HuH-7.5 (cell line): ENCODE measurements around the gene SSU72.
"Not testable (repeated sequence)": the region's sequence is repeated elsewhere in the genome, so short reads cannot be mapped to it uniquely, and the experiment has no call there.

Source experiments
- DNase-seq: peaks from one replicate; pipeline ENCODE4 v3.0.0; 2011; ENCODE audit warnings: low spot score

The SSU72 gene

GRCh38 chr1:1595341-1595740 lies 20.7 kb upstream of the SSU72 start:
- not testable (repeated sequence) for DNase-seq

- no peak for DNase-seq
Observed at GRCh38 chr1:1594602-1595260, 20.1 kb upstream of the SSU72 start.

DNA sequence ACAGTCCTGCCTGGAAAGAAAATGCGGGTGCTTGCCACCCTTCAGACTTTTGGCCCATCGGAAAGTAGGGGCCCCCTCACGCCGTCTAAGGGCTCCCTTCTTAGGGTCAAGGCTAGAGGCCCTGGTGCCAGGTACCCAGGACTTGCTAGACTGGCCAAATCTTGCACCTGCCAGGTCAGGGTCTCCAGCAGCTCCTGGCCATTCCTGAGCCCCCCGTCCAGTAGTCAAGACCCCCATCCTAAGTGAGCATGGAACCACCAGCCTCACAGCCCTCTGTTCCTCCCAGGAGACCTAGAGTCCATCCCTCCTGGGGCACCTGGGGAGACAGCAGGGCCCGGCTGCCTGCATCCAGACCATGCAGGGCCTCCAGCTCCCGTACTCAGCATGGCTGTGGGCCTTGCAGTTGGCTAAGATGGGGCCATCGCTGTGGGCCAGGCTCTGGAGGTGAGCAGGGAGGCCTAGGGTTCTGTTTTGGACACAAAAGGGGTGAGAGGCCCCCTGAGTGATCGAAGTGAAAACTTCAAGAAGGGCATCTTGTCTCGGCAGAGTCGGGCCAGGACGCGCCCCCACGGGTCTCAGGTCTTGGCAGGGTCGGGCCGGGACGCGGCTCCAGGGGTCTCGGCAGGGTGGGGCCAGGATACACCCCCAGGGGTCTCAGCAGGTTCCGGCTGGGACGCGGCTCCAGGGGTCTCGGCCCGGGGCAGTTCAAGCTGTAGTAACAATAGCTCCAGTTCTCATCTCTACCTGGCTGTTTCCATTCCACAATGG lies 19.4 kb upstream of the SSU72 start:
- DNase-seq: no peak

- DNase-seq: no peak
Observed at GRCh38 chr1:1591452-1591851, 16.8 kb upstream of the SSU72 start.

- no peak for DNase-seq
Observed at GRCh38 chr1:1583347-1584010, 8.8 kb upstream of the SSU72 start.

GRCh38 chr1:1582585-1583346 lies 8.1 kb upstream of the SSU72 start:
- DNase-seq: no peak

DNA sequence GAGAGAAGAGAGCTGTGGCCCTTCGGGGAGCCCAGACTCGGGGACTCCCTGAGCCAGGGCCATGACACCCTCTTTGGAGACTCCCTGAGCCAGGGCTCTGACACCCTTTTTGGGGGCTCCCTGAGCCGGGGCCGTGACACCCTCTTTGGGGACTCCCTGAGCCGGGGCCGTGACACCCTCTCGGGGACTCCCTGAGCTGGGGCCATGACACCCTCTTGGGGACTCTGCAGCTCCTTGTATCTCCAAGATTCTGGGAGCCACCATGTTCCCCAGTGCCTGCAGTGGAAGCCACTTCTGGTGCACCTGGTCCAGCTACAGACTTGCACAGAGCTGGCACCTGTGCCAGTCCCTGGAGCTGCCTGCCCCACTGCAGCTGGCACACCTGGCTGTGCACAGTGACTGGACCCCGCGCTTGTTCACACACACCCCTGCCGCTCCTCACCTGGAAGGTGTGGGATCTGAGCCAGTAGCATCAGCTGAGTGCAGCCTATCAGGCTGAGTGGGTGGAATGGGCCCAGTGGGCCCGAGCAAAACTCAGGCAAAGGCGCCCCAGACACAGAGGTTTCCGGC lies 3.8 kb upstream of the SSU72 start:
- no peak for DNase-seq

GRCh38 chr1:1577367-1578011 lies 2.8 kb upstream of the SSU72 start:
- no peak for DNase-seq

- DNase-seq: peak; percentile 62
Observed at GRCh38 chr1:1573843-1574720, 581 bp downstream of the SSU72 start.

GRCh38 chr1:1569341-1569740 lies 5.3 kb downstream of the SSU72 start:
- no peak for DNase-seq

DNA sequence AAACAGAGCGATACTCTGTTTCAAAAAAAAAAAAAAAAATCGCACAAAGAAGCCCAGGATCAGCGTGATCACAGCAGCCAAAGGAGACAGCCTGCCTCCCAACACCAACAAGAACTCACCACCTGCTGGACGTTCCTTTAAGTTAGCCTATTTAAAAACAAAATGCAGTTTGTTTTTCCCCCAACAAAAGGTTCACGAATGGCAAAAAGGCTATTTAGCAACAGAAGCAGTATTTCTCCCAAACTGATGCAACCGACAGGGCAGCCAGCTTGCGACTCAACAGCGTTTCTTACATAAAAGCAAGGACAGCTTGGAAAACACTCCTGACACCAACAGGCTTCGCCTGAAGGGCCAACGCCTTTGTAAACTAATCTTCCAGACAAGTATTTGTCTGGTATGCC lies 6.8 kb downstream of the SSU72 start:
- no peak for DNase-seq

- no peak for DNase-seq
Observed at GRCh38 chr1:1567152-1567875, 7.3 kb downstream of the SSU72 start.

DNA sequence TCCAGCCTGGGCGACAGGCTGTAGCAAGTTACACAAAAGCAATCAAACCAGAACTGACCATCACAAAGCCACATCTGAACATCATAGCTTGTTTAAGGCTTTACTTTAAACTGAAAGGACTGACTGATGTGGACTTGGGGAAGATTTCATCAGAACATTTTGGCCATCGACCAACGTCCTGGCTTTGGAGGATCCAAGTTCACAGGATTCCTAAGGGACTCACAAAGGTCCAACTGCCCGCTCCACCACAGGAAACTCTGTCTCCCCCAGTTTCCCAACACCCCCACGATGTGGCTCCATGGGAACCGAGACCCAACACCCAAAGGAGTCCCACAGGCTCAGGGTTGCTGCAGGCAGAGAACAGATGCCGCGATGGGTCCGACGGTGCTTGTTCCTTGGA lies 9.3 kb downstream of the SSU72 start:
- DNase-seq: no peak

GRCh38 chr1:1564268-1564667 lies 10.4 kb downstream of the SSU72 start:
- DNase-seq: no peak

DNA sequence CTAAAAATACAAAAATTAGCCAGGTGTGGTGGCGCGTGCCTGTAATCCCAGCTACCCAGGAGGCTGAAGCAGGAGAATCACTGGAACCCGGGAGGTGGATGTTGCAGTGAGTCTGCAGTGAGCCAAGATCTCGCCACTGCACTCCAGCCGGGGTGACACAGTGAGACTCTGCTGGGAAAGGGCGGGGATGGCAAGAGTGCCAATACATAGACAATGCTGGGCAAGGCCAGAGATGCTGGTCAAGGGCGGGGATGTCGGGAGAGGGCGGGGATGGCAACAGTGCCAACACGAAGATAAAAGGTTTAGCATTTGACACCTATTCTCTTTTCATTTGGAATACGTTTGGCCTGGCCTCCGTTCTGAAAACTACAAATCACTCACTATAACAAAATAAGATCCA lies 11.0 kb downstream of the SSU72 start:
- DNase-seq: no peak

- DNase-seq: no peak
Observed at GRCh38 chr1:1562556-1563195, 12.0 kb downstream of the SSU72 start.

DNA sequence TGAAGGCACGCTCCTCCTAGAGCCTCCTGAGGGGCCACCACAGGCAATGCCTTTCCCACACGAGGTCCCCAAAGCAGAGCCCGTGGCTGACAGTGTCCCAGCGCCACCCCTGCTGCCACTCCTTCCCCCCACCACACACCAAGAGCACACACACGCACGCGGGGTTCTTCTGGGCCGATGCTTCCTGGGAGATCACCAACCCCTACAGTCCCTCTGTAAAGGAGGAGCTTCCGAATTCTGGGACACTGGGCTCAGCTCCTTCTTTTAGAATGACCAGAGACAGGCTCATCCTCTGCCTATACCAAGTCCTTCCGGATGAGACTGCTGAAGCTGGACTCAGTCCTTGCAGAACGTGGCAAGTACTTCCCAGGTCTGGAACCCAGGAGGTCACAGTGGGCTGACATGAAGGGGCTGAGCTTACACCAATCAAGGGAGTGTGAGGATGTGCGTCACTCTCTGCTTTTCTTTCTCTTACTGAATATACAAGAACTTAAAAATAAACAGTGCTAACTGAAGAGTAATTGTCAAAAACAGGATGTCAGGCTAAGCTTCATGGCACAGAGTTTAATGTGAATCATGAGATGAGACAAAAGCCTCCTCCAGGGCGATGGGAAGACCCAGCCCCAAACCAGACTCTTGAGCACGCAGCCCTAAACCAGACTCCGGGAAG lies 12.7 kb downstream of the SSU72 start:
- no peak for DNase-seq

- DNase-seq: no peak
Observed at GRCh38 chr1:1560178-1560577, 14.5 kb downstream of the SSU72 start.

- DNase-seq: no peak
Observed at GRCh38 chr1:1559066-1559465, 15.6 kb downstream of the SSU72 start.
